GM21529 (cell line): ENCODE data around the gene ZNF799.
"Not testable (repeated sequence)": the region's sequence is repeated elsewhere in the genome, so short reads cannot be mapped to it uniquely, and the experiment has no call there.

Experiments used
- ATAC-seq: cut with Tn5 transposase; IDR thresholded peaks from one replicate; pipeline ENCODE4 v1.9.1; 2021; ENCODE audit not compliant: unreplicated experiment

Gene ZNF799

GRCh38 chr19:12400633-12401502 is at the start of gene ZNF799:
ZNF799 (minus strand) TSS chr19:12401271; CDS start chr19:12401070, 201 bp downstream.
- peak; percentile 89 for ATAC-seq

GRCh38 chr19:12450844-12451243 is 49.8 kb upstream of the ZNF799 start:
- ATAC-seq, result no peak

GRCh38 chr19:12448808-12449207 is 47.7 kb upstream of the ZNF799 start:
- ATAC-seq, result no peak

GRCh38 chr19:12440541-12441316 is 39.7 kb upstream of the ZNF799 start, which contains the start of gene ZNF443:
ZNF443 (minus strand) TSS chr19:12441021; CDS start chr19:12440914, 107 bp downstream.
- peak; percentile 93 for ATAC-seq

GRCh38 chr19:12439686-12440540 is 38.8 kb upstream of the ZNF799 start:
- not testable (repeated sequence) for ATAC-seq

GRCh38 chr19:12430726-12431299 is 29.7 kb upstream of the ZNF799 start:
- not testable (repeated sequence) for ATAC-seq

GRCh38 chr19:12425888-12426274 is 24.8 kb upstream of the ZNF799 start:
- ATAC-seq, result no peak

- no peak for ATAC-seq
Observed at GRCh38 chr19:12425236-12425887, 24.3 kb upstream of the ZNF799 start.

GRCh38 chr19:12417273-12417672 is 16.2 kb upstream of the ZNF799 start:
- not testable (repeated sequence) for ATAC-seq

- no peak for ATAC-seq
Observed at GRCh38 chr19:12411893-12412292, 10.8 kb upstream of the ZNF799 start.

- peak; percentile 40 for ATAC-seq
Observed at GRCh38 chr19:12399901-12400632, 1.0 kb downstream of the ZNF799 start.

GRCh38 chr19:12391148-12391547 is 9.9 kb downstream of the ZNF799 start:
- ATAC-seq, result not testable (repeated sequence)

GRCh38 chr19:12386365-12386764 is 14.7 kb downstream of the ZNF799 start:
- ATAC-seq, result not testable (repeated sequence)

GRCh38 chr19:12380444-12380737 is 20.7 kb downstream of the ZNF799 start:
- no peak for ATAC-seq

- ATAC-seq, result no peak
Observed at GRCh38 chr19:12379732-12380443, 21.2 kb downstream of the ZNF799 start.

- no peak for ATAC-seq
Observed at GRCh38 chr19:12374026-12374425, 27.0 kb downstream of the ZNF799 start.

GRCh38 chr19:12365236-12366162 is 35.6 kb downstream of the ZNF799 start, which contains the start of gene ZNF442:
ZNF442 (minus strand) TSS chr19:12365683; CDS start chr19:12363631, 2,052 bp downstream.
- ATAC-seq, result peak; percentile 98
